GM23338 (cell line): ENCODE measurements around the gene HGF. TPM values are rescaled to one million over a fixed set of nuclear protein-coding genes. Genes with fewer than 3 reads are reported as not detected.

ENCODE experiments used
- ATAC-seq: fragments of 200-7000 bp; cut with Tn5 transposase; 3 replicates; pipeline ENCODE4 v1.9.1; 2020
- DNase-seq: peaks from one replicate; pipeline ENCODE4 v3.0.0-alpha.2; 2015; ENCODE audit warnings: low spot score
- H2AFZ ChIP-seq: fragments of 200-600 bp; sonication (generic); 2 replicates; pipeline ENCODE4 v1.8.0; 2016; ENCODE audit warnings: antibody characterized with exemption, mild to moderate bottlenecking, moderate library complexity
- H3F3A ChIP-seq: fragments of 200-600 bp; sonication (generic); replicated peaks from 2 replicates; pipeline ENCODE4 v1.8.0; 2017; ENCODE audit warnings: antibody characterized with exemption, mixed run types, low read depth
- H3K27ac ChIP-seq: fragments of 200-600 bp; sonication (generic); 2 replicates; pipeline ENCODE4 v1.6.1; 2016; ENCODE audit warnings: low read depth
- H3K27me3 ChIP-seq: fragments of 200-600 bp; sonication (generic); 2 replicates; pipeline ENCODE4 v1.8.0; 2016; ENCODE audit warnings: mild to moderate bottlenecking, mixed run types, moderate library complexity; ENCODE audit not compliant: insufficient read depth
- H3K36me3 ChIP-seq: fragments of 200-600 bp; sonication (generic); 2 replicates; pipeline ENCODE4 v1.8.0; 2016; ENCODE audit warnings: mild to moderate bottlenecking; ENCODE audit not compliant: insufficient read depth
- H3K4me1 ChIP-seq: fragments of 200-600 bp; sonication (generic); 2 replicates; pipeline ENCODE4 v1.8.0; 2016; ENCODE audit warnings: mild to moderate bottlenecking, moderate library complexity; ENCODE audit not compliant: insufficient read depth
- H3K4me2 ChIP-seq: fragments of 200-600 bp; sonication (generic); 2 replicates; pipeline ENCODE4 v1.7.1; 2017; ENCODE audit warnings: mixed run types
- H3K4me3 ChIP-seq: fragments of 200-600 bp; sonication (generic); 2 replicates; pipeline ENCODE4 v1.6.1; 2016; ENCODE audit warnings: mixed run types
- H3K79me2 ChIP-seq: fragments of 200-600 bp; sonication (generic); replicated peaks from 2 replicates; pipeline ENCODE4 v1.8.0; 2017; ENCODE audit warnings: mild to moderate bottlenecking; ENCODE audit not compliant: insufficient read depth
- H3K9me2 ChIP-seq: fragments of 200-600 bp; sonication (generic); 2 replicates; pipeline ENCODE4 v1.8.0; 2017; ENCODE audit not compliant: insufficient read depth
- H4K20me1 ChIP-seq: fragments of 200-600 bp; sonication (generic); replicated peaks from 2 replicates; pipeline ENCODE4 v1.8.0; 2017; ENCODE audit warnings: mild to moderate bottlenecking; ENCODE audit not compliant: insufficient read depth
- H3K27ac Mint-ChIP-seq: 2 replicates; pipeline ENCODE4 v1.8.0; 2020; ENCODE audit warnings: inconsistent platforms, mild to moderate bottlenecking, moderate library complexity, mixed read lengths
- H3K27me3 Mint-ChIP-seq: 3 replicates; pipeline ENCODE4 v1.8.0; 2022; ENCODE audit warnings: low read depth, mild to moderate bottlenecking, moderate library complexity, mixed read lengths, inconsistent platforms; ENCODE audit not compliant: insufficient read depth, poor library complexity
- H3K36me3 Mint-ChIP-seq: 3 replicates; pipeline ENCODE4 v1.8.0; 2021; ENCODE audit warnings: low read depth, mild to moderate bottlenecking, inconsistent platforms, moderate library complexity, mixed read lengths
- H3K4me1 Mint-ChIP-seq: 3 replicates; pipeline ENCODE4 v1.8.0; 2020; ENCODE audit warnings: mild to moderate bottlenecking, inconsistent platforms, mixed read lengths
- H3K4me3 Mint-ChIP-seq: 3 replicates; pipeline ENCODE4 v1.8.0; 2021; ENCODE audit warnings: moderate library complexity, mild to moderate bottlenecking, inconsistent platforms, mixed read lengths
- H3K9me3 Mint-ChIP-seq: 3 replicates; pipeline ENCODE4 v1.8.0; 2020; ENCODE audit warnings: moderate library complexity, mild to moderate bottlenecking, inconsistent platforms, mixed read lengths
- CTCF ChIP-seq, 2 experiments: fragments of 200-600 bp in 1 of 2; sonication (generic) in 1 of 2; conservative IDR thresholded peaks; 2 replicates each; pipeline versions ENCODE4 v1.5.1 to v1.6.1; 2016 to 2017; ENCODE audit warnings: antibody characterized with exemption in 2 of 2, low read depth in 2 of 2, mild to moderate bottlenecking in 2 of 2, moderate library complexity in 1 of 2
- EZH2phosphoT487 ChIP-seq: fragments of 200-600 bp; sonication (generic); IDR thresholded peaks from one replicate; pipeline ENCODE4 v1.8.1; 2018; ENCODE audit warnings: antibody characterized with exemption; ENCODE audit not compliant: unreplicated experiment
- POLR2AphosphoS5 ChIP-seq: IDR thresholded peaks from 2 replicates; pipeline ENCODE4 v1.6.1; 2016; ENCODE audit warnings: antibody characterized with exemption, low read depth
- STAT1 ChIP-seq: IDR thresholded peaks from one replicate; pipeline ENCODE4 v1.6.1; 2016; ENCODE audit warnings: antibody characterized with exemption; ENCODE audit not compliant: unreplicated experiment
- ZNF114 ChIP-seq: fragments of 250-450 bp; sonication (Bioruptor Pico); IDR thresholded peaks from 2 replicates; pipeline ENCODE4 v1.5.0; 2020; ENCODE audit warnings: mild to moderate bottlenecking, moderate library complexity
- ZNF462 ChIP-seq: fragments of 250-450 bp; sonication (Bioruptor Pico); IDR thresholded peaks from 2 replicates; pipeline ENCODE4 v1.5.0; 2020; ENCODE audit warnings: mild to moderate bottlenecking, moderate library complexity
- polyA plus RNA-seq: library from polyadenylated mRNA; unstranded; fragments of >200 nt; fragmentation: Nextera tagmentation; extraction: Ambion mirVana; gene quantifications from 2 replicates; pipeline ENCODE4 v1.2.1, GENCODE V29; 2016
- total RNA-seq: library from RNA; depleted of rRNA; stranded (reverse); fragments of >200 nt; shearing (Covaris generic); gene quantifications from 2 replicates; pipeline ENCODE4 v1.2.3, GENCODE V29; 2014
- TF ChIP-seq, protein P1 (sequence below): IDR thresholded peaks from 2 replicates; pipeline ENCODE4 v1.6.1; 2016; ENCODE audit warnings: antibody characterized with exemption
- TF ChIP-seq, protein P2 (sequence below): IDR thresholded peaks from one replicate; pipeline ENCODE4 v1.6.1; 2018; ENCODE audit warnings: antibody characterized with exemption; ENCODE audit not compliant: unreplicated experiment

Gene HGF
- total and polyA plus RNA-seq, 2 experiments from 2014 or later, result 0.24 to 1.1 TPM

- Histone ChIP-seq H3K4me2 (no peak overlapping the region), H3K27ac (no peak overlapping the region), H4K20me1 (no peaks in the 10 kb centered on the region), H2AFZ (no peak overlapping the region), H3K36me3 (no peaks in the 10 kb centered on the region), H3K4me3 (no peak overlapping the region), H3K27me3 (no peaks in the 10 kb centered on the region), H3K9me2 (no peaks in the 10 kb centered on the region), H3F3A (no peaks in the 10 kb centered on the region), H3K4me1 (peaks cover 35% of the 10 kb centered on the region), H3K79me2 (no peaks in the 10 kb centered on the region)
- no peak overlapping the region for H3K27ac Mint-ChIP-seq
- ATAC-seq (no peak), DNase-seq (no peak)
- no peak for TF ChIP-seq CTCF (conservative IDR thresholded peaks at IDR 0.05; ENCODE audit: low read depth in 2 of 2)
- TF ChIP-seq POLR2AphosphoS5, result no peak
- TF ChIP-seq, protein P1, sequence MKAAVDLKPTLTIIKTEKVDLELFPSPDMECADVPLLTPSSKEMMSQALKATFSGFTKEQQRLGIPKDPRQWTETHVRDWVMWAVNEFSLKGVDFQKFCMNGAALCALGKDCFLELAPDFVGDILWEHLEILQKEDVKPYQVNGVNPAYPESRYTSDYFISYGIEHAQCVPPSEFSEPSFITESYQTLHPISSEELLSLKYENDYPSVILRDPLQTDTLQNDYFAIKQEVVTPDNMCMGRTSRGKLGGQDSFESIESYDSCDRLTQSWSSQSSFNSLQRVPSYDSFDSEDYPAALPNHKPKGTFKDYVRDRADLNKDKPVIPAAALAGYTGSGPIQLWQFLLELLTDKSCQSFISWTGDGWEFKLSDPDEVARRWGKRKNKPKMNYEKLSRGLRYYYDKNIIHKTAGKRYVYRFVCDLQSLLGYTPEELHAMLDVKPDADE, result no peak
- TF ChIP-seq, protein P2, sequence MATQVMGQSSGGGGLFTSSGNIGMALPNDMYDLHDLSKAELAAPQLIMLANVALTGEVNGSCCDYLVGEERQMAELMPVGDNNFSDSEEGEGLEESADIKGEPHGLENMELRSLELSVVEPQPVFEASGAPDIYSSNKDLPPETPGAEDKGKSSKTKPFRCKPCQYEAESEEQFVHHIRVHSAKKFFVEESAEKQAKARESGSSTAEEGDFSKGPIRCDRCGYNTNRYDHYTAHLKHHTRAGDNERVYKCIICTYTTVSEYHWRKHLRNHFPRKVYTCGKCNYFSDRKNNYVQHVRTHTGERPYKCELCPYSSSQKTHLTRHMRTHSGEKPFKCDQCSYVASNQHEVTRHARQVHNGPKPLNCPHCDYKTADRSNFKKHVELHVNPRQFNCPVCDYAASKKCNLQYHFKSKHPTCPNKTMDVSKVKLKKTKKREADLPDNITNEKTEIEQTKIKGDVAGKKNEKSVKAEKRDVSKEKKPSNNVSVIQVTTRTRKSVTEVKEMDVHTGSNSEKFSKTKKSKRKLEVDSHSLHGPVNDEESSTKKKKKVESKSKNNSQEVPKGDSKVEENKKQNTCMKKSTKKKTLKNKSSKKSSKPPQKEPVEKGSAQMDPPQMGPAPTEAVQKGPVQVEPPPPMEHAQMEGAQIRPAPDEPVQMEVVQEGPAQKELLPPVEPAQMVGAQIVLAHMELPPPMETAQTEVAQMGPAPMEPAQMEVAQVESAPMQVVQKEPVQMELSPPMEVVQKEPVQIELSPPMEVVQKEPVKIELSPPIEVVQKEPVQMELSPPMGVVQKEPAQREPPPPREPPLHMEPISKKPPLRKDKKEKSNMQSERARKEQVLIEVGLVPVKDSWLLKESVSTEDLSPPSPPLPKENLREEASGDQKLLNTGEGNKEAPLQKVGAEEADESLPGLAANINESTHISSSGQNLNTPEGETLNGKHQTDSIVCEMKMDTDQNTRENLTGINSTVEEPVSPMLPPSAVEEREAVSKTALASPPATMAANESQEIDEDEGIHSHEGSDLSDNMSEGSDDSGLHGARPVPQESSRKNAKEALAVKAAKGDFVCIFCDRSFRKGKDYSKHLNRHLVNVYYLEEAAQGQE, result no peak
- no peak for TF ChIP-seq EZH2phosphoT487
- TF ChIP-seq STAT1, result no peak
- no peak for TF ChIP-seq ZNF114 (CRISPR knock-in tag)
- no peaks in the 10 kb centered on the region for H3K36me3 Mint-ChIP-seq
- H3K4me3 Mint-ChIP-seq, result no peak overlapping the region
- no peaks in the 10 kb centered on the region; the same call in 2 of the 3 replicates for H3K9me3 Mint-ChIP-seq
- H3K27me3 Mint-ChIP-seq, result no peaks in the 10 kb centered on the region
- H3K4me1 Mint-ChIP-seq, result peaks cover 51% of the 10 kb centered on the region
These were observed 76.8 kb downstream of the HGF start for GRCh38 chr7:81693080-81693479.

- no peaks in the 10 kb centered on the region for H4K20me1 ChIP-seq
- no peak overlapping the region for H3K27ac ChIP-seq
- no peak overlapping the region for H3K4me2 ChIP-seq
- no peak overlapping the region for H3K27ac Mint-ChIP-seq
- peaks cover 51% of the 10 kb centered on the region for H3K4me1 Mint-ChIP-seq
- no peak for DNase-seq
- no peaks in the 10 kb centered on the region; the same call in 2 of the 3 replicates for H3K9me3 Mint-ChIP-seq
- H3K4me1 ChIP-seq, result peaks cover 35% of the 10 kb centered on the region
- H3K27me3 ChIP-seq, result no peaks in the 10 kb centered on the region
- no peaks in the 10 kb centered on the region for H3K36me3 Mint-ChIP-seq
- H3K4me3 Mint-ChIP-seq, result no peak overlapping the region
- no peaks in the 10 kb centered on the region for H3K9me2 ChIP-seq
- H3K79me2 ChIP-seq, result no peaks in the 10 kb centered on the region
- no peaks in the 10 kb centered on the region for H3F3A ChIP-seq
- H3K27me3 Mint-ChIP-seq, result no peaks in the 10 kb centered on the region
- H3K36me3 ChIP-seq, result no peaks in the 10 kb centered on the region
- no peak for ATAC-seq
- no peak overlapping the region for H3K4me3 ChIP-seq
- no peak overlapping the region for H2AFZ ChIP-seq
- TF ChIP-seq ZNF462, result no peak
These were observed 77.5 kb downstream of the HGF start for GRCh38 chr7:81692146-81692905.
